SK-N-SH treated with all-trans-retinoic acid at 6 μM for 48 hours (cell line): ENCODE measurements around the gene ARAP1.

Experiments
- ATAC-seq: fragments of 200-7000 bp; cut with Tn5 transposase; 3 replicates; pipeline ENCODE4 v1.9.1; 2020; ENCODE audit warnings: mild to moderate bottlenecking, moderate library complexity
- ARNTL ChIP-seq: fragments of 450-650 bp; formaldehyde crosslinking; IDR thresholded peaks from 2 replicates; pipeline ENCODE4 v1.5.0; 2020; ENCODE audit warnings: low read depth, mild to moderate bottlenecking, moderate library complexity, borderline replicate concordance
- CSDC2 ChIP-seq: fragments of 250-450 bp; sonication (Bioruptor Pico); IDR thresholded peaks from 2 replicates; pipeline ENCODE4 v1.5.0; 2020; ENCODE audit warnings: mild to moderate bottlenecking, moderate library complexity
- ESRRG ChIP-seq: fragments of 250-450 bp; sonication (Bioruptor Pico); IDR thresholded peaks from 2 replicates; pipeline ENCODE4 v1.6.1; 2021; ENCODE audit warnings: mild to moderate bottlenecking
- GLIS3 ChIP-seq: fragments of 250-450 bp; sonication (Bioruptor Pico); IDR thresholded peaks from 2 replicates; pipeline ENCODE4 v1.5.0; 2020; ENCODE audit warnings: mild to moderate bottlenecking, moderate library complexity
- ISL1 ChIP-seq: fragments of 250-450 bp; sonication (Bioruptor Pico); IDR thresholded peaks from 2 replicates; pipeline ENCODE4 v2.1.2; 2022; ENCODE audit warnings: mild to moderate bottlenecking, moderate library complexity
- OSR1 ChIP-seq: fragments of 250-450 bp; sonication (Bioruptor Pico); IDR thresholded peaks from 2 replicates; pipeline ENCODE4 v1.8.0; 2022; ENCODE audit warnings: moderate library complexity, mild to moderate bottlenecking, inconsistent platforms
- PPARA ChIP-seq: fragments of 250-450 bp; sonication (Bioruptor Pico); IDR thresholded peaks from 2 replicates; pipeline ENCODE4 v1.5.0; 2020; ENCODE audit warnings: mild to moderate bottlenecking, borderline replicate concordance
- RARB ChIP-seq: fragments of 250-450 bp; sonication (Bioruptor Pico); IDR thresholded peaks from 2 replicates; pipeline ENCODE4 v1.8.0; 2021; ENCODE audit warnings: mild to moderate bottlenecking, moderate library complexity
- SNAI2 ChIP-seq: fragments of 250-450 bp; sonication (Bioruptor Pico); IDR thresholded peaks from 2 replicates; pipeline ENCODE4 v1.5.0; 2020; ENCODE audit warnings: mild to moderate bottlenecking, moderate library complexity
- TCF4 ChIP-seq: fragments of 250-450 bp; sonication (Bioruptor Pico); IDR thresholded peaks from 2 replicates; pipeline ENCODE4 v1.8.0; 2021; ENCODE audit warnings: mild to moderate bottlenecking, moderate library complexity, borderline replicate concordance
- TOX ChIP-seq: fragments of 250-450 bp; sonication (Bioruptor Pico); IDR thresholded peaks from 2 replicates; pipeline ENCODE4 v1.8.0; 2021; ENCODE audit warnings: mild to moderate bottlenecking, moderate library complexity, borderline replicate concordance
- ZC3H10 ChIP-seq: fragments of 250-450 bp; sonication (Bioruptor Pico); IDR thresholded peaks from 2 replicates; pipeline ENCODE4 v1.5.1; 2021; ENCODE audit warnings: mild to moderate bottlenecking, moderate library complexity
- ZFP3 ChIP-seq: fragments of 250-450 bp; sonication (Bioruptor Pico); IDR thresholded peaks from 2 replicates; pipeline ENCODE4 v1.5.0; 2020; ENCODE audit warnings: mild to moderate bottlenecking, moderate library complexity
- ZNF70 ChIP-seq: fragments of 450-650 bp; formaldehyde crosslinking; IDR thresholded peaks from 2 replicates; pipeline ENCODE4 v1.5.0; 2020; ENCODE audit warnings: mild to moderate bottlenecking, moderate library complexity
- ZNF8 ChIP-seq: fragments of 450-650 bp; formaldehyde crosslinking; IDR thresholded peaks from 2 replicates; pipeline ENCODE4 v1.5.0; 2020; ENCODE audit warnings: mild to moderate bottlenecking, moderate library complexity
- TF ChIP-seq, protein P1 (sequence below): fragments of 250-450 bp; sonication (Bioruptor Pico); IDR thresholded peaks from 2 replicates; pipeline ENCODE4 v1.5.0; 2020; ENCODE audit warnings: mild to moderate bottlenecking, moderate library complexity
- TF ChIP-seq, protein P2 (sequence below): fragments of 250-450 bp; sonication (Bioruptor Pico); IDR thresholded peaks from 2 replicates; pipeline ENCODE4 v1.8.0; 2020; ENCODE audit warnings: mild to moderate bottlenecking, moderate library complexity, borderline replicate concordance
- TF ChIP-seq, protein P3 (sequence below): fragments of 250-450 bp; sonication (Bioruptor Pico); IDR thresholded peaks from 2 replicates; pipeline ENCODE4 v1.5.1; 2020; ENCODE audit warnings: low read depth, mild to moderate bottlenecking, moderate library complexity
- TF ChIP-seq, protein P4 (sequence below): fragments of 250-450 bp; sonication (Bioruptor Pico); IDR thresholded peaks from 2 replicates; pipeline ENCODE4 v1.8.0; 2021; ENCODE audit warnings: low read depth, mild to moderate bottlenecking, moderate library complexity, borderline replicate concordance

The ARAP1 gene

DNA sequence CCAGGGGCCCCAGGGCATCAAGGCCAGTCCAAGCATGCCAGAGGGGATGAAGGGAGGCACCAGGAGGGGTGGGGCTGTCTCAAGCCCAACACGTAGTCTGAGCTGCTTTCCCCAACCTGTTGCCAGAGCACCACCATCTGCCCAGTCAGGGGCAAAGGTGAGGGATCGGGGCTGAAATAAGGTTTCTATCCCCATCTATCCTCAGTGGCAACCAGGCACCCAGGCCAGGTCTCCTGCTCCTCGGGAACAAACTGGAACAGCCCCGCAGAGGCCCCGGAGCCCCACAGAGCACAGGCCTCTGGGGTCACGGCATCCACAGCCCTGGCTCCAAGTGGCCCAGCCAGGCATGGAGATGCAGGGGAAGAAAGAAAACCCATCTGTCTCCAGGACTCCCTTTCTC, 22.3 kb upstream of the ARAP1 start:
- TF ChIP-seq ISL1: no peak
- TF ChIP-seq ZFP3: no peak
- no peak for TF ChIP-seq TCF4 (CRISPR knock-in tag)
- no peak for TF ChIP-seq PPARA (CRISPR knock-in tag)
- TF ChIP-seq TOX (CRISPR knock-in tag): no peak
- TF ChIP-seq GLIS3 (CRISPR knock-in tag): no peak
- TF ChIP-seq, all 23 proteins: peak for 0
- ATAC-seq: no peak

DNA sequence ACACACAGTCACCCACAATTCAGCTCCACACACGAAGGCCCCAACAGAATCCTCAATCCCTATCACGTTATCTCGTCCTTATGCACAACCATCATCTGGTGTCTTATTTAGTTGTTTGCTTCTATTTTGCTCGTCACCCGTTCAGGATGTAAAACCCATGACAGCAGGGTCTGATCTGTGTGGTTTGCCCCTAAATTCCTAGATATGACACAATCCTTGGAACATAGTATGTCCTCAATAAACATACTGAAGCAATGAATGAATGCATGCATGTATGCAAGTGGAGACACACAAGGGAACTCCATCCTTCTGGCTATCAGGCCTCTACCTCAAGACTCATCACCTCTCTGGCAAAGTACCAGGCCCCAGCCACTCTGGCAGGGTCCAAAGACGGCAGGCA, 21.5 kb upstream of the ARAP1 start:
- TF ChIP-seq ZNF70 (no peak), ZFP3 (no peak), RARB (CRISPR knock-in tag) (no peak), ZNF8 (CRISPR knock-in tag) (no peak), ESRRG (CRISPR knock-in tag) (no peak), CSDC2 (CRISPR knock-in tag) (no peak), ARNTL (no peak), ZC3H10 (CRISPR knock-in tag) (no peak), TCF4 (CRISPR knock-in tag) (no peak), OSR1 (no peak), GLIS3 (CRISPR knock-in tag) (no peak)
- TF ChIP-seq, protein P1, sequence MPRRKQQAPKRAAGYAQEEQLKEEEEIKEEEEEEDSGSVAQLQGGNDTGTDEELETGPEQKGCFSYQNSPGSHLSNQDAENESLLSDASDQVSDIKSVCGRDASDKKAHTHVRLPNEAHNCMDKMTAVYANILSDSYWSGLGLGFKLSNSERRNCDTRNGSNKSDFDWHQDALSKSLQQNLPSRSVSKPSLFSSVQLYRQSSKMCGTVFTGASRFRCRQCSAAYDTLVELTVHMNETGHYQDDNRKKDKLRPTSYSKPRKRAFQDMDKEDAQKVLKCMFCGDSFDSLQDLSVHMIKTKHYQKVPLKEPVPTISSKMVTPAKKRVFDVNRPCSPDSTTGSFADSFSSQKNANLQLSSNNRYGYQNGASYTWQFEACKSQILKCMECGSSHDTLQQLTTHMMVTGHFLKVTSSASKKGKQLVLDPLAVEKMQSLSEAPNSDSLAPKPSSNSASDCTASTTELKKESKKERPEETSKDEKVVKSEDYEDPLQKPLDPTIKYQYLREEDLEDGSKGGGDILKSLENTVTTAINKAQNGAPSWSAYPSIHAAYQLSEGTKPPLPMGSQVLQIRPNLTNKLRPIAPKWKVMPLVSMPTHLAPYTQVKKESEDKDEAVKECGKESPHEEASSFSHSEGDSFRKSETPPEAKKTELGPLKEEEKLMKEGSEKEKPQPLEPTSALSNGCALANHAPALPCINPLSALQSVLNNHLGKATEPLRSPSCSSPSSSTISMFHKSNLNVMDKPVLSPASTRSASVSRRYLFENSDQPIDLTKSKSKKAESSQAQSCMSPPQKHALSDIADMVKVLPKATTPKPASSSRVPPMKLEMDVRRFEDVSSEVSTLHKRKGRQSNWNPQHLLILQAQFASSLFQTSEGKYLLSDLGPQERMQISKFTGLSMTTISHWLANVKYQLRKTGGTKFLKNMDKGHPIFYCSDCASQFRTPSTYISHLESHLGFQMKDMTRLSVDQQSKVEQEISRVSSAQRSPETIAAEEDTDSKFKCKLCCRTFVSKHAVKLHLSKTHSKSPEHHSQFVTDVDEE (CRISPR knock-in tag): no peak
- TF ChIP-seq, protein P2, sequence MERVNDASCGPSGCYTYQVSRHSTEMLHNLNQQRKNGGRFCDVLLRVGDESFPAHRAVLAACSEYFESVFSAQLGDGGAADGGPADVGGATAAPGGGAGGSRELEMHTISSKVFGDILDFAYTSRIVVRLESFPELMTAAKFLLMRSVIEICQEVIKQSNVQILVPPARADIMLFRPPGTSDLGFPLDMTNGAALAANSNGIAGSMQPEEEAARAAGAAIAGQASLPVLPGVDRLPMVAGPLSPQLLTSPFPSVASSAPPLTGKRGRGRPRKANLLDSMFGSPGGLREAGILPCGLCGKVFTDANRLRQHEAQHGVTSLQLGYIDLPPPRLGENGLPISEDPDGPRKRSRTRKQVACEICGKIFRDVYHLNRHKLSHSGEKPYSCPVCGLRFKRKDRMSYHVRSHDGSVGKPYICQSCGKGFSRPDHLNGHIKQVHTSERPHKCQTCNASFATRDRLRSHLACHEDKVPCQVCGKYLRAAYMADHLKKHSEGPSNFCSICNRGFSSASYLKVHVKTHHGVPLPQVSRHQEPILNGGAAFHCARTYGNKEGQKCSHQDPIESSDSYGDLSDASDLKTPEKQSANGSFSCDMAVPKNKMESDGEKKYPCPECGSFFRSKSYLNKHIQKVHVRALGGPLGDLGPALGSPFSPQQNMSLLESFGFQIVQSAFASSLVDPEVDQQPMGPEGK: no peak
- TF ChIP-seq, protein P3, sequence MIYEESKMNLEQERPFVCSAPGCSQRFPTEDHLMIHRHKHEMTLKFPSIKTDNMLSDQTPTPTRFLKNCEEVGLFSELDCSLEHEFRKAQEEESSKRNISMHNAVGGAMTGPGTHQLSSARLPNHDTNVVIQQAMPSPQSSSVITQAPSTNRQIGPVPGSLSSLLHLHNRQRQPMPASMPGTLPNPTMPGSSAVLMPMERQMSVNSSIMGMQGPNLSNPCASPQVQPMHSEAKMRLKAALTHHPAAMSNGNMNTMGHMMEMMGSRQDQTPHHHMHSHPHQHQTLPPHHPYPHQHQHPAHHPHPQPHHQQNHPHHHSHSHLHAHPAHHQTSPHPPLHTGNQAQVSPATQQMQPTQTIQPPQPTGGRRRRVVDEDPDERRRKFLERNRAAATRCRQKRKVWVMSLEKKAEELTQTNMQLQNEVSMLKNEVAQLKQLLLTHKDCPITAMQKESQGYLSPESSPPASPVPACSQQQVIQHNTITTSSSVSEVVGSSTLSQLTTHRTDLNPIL (CRISPR knock-in tag): no peak
- ATAC-seq: no peak

DNA sequence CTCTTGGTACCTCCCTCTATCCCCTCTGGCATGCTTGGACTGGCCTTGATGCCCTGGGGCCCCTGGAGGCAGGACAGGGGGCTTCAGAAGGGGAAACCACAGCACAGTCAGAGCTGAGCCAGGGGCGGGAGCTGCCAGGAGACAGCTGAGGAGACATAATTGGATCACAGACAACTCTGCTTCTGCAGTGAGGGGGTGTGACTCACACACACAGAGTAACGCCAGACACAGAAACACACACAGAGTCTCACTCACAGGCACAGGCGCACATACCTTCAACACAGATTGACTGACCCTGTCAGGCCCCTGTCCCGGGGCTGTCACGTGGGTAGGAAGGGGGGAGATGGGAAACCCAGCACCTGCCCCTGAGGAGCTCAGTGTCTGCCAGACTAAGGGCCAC, 21.1 kb upstream of the ARAP1 start:
- no peak for TF ChIP-seq TCF4 (CRISPR knock-in tag)
- TF ChIP-seq, protein P2: 0 out of 2 replicates have a peak, but pooled peaks have one; percentile 15
- TF ChIP-seq, all 23 proteins: peak for 1
- peak; percentile 89 for ATAC-seq

DNA sequence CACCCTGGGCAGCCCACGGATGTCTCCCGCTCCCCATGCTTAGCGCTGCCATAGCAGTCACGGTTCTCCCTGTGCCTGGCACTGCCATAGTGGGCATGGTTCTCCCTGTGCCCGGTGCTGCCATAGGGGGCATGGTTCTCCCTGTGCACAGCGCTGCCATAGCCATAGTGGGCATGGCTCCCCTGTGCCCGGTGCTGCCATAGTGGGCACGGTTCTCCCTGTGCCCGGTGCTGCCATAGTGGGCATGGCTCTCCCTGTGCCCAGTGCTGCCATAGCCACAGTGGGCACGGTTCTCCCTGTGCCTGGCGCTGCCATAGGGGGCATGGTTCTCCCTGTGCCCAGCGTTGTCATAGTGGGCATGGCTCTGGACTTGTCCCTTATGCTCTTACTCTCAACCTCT, 19.9 kb upstream of the ARAP1 start:
- TF ChIP-seq, protein P3 (CRISPR knock-in tag): no peak
- TF ChIP-seq OSR1: no peak
- no peak for TF ChIP-seq ESRRG (CRISPR knock-in tag)
- no peak for TF ChIP-seq PPARA (CRISPR knock-in tag)
- no peak for TF ChIP-seq GLIS3 (CRISPR knock-in tag)
- TF ChIP-seq, protein P1 (CRISPR knock-in tag): no peak
- no peak for TF ChIP-seq ZC3H10 (CRISPR knock-in tag)
- no peak for TF ChIP-seq SNAI2 (CRISPR knock-in tag)
- TF ChIP-seq TCF4 (CRISPR knock-in tag): no peak
- TF ChIP-seq ZNF8 (CRISPR knock-in tag): no peak
- no peak for TF ChIP-seq ARNTL
- no peak for TF ChIP-seq ISL1
- TF ChIP-seq, protein P4, sequence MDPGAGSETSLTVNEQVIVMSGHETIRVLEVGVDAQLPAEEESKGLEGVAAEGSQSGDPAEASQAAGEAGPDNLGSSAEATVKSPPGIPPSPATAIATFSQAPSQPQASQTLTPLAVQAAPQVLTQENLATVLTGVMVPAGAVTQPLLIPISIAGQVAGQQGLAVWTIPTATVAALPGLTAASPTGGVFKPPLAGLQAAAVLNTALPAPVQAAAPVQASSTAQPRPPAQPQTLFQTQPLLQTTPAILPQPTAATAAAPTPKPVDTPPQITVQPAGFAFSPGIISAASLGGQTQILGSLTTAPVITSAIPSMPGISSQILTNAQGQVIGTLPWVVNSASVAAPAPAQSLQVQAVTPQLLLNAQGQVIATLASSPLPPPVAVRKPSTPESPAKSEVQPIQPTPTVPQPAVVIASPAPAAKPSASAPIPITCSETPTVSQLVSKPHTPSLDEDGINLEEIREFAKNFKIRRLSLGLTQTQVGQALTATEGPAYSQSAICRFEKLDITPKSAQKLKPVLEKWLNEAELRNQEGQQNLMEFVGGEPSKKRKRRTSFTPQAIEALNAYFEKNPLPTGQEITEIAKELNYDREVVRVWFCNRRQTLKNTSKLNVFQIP: no peak
- TF ChIP-seq ZNF70: no peak
- ATAC-seq: peak; percentile 10
